HepG2 (cell line): Measurements from ENCODE around the gene URAD. TPM values are rescaled to one million over a fixed set of nuclear protein-coding genes. Genes with fewer than 3 reads are reported as not detected.

Experiments
- ATAC-seq: fragments of 200-7000 bp; cut with Tn5 transposase; 3 replicates; pipeline ENCODE4 v1.9.1; 2020; ENCODE audit warnings: mild to moderate bottlenecking, moderate library complexity
- BruUV-seq: library from RNA; stranded (reverse); fragments of 400-500 nt; replicated peaks from 2 replicates; lab custom pipeline; 2021; lab: Mats Ljungman, UMichigan
- CTCF ChIA-PET: fragments of 300-600 bp; formaldehyde crosslinking; extraction: SDS; loops from one replicate; lab custom pipeline; 2021; ENCODE audit warnings: low total read pairs, inconsistent platforms, low intra/inter-chr PET ratio; lab: Yijun Ruan, JAX
- POLR2A ChIA-PET: fragments of 350-600 bp; sonication (Branson Sonifier 250); formaldehyde crosslinking; loops from one replicate; lab custom pipeline; 2020; ENCODE audit warnings: antibody characterized with exemption, inconsistent platforms; lab: Yijun Ruan, JAX
- DNase-seq: peaks from one replicate; pipeline ENCODE4 v3.0.0-alpha.2; 2015; ENCODE audit warnings: low spot score
- FAIRE-seq: peaks from 3 replicates; lab custom pipeline; 2011; peaks lifted over from hg19 to GRCh38; lab: Jason Lieb, UNC
- H2AFZ ChIP-seq: one replicate; pipeline ENCODE4 v1.6.1; 2011; ENCODE audit warnings: low read length, inconsistent platforms
- H3K27ac ChIP-seq: fragments of 300-600 bp; 3 replicates; pipeline ENCODE4 v1.8.0; 2011; ENCODE audit warnings: mixed run types, mild to moderate bottlenecking, mixed read lengths, low read length, inconsistent platforms; ENCODE audit not compliant: insufficient read depth; ENCODE audit errors: extremely low read length
- H3K27me3 ChIP-seq, 2 experiments: fragments of 200-600 bp in 1 of 2; 2 replicates in 1 of 2; 3 replicates in 1 of 2; pipeline versions ENCODE4 v1.6.0 to v1.8.0; 2011; ENCODE audit warnings: low read length in 2 of 2, mild to moderate bottlenecking in 2 of 2, moderate library complexity in 2 of 2, inconsistent platforms in 1 of 2; ENCODE audit not compliant: insufficient read depth in 2 of 2, control insufficient read depth in 1 of 2
- H3K36me3 ChIP-seq, 2 experiments: fragments of 200-600 bp in 1 of 2; replicated peaks in 1 of 2; 2 replicates in 1 of 2; 3 replicates in 1 of 2; pipeline versions ENCODE4 v1.5.1 to v1.8.0; 2011; ENCODE audit warnings: low read length in 2 of 2, inconsistent platforms in 1 of 2; ENCODE audit not compliant: insufficient read depth in 2 of 2, control insufficient read depth in 1 of 2
- H3K4me1 ChIP-seq: 2 replicates; pipeline ENCODE4 v1.5.1; 2012; ENCODE audit warnings: low read length, inconsistent platforms; ENCODE audit not compliant: insufficient read depth
- H3K4me2 ChIP-seq: 2 replicates; pipeline ENCODE4 v1.6.0; 2011; ENCODE audit warnings: low read depth, low read length, inconsistent platforms
- H3K4me3 ChIP-seq, 3 experiments: fragments of 200-600 bp in 1 of 3; sonication (generic), shearing (Covaris generic) in 1 of 3; replicated peaks in 1 of 3; 2 replicates each; pipeline ENCODE4 v1.5.1; 2011 to 2016; ENCODE audit warnings: low read length in 3 of 3, inconsistent platforms in 2 of 3, low read depth in 2 of 3, mild to moderate bottlenecking in 2 of 3, control low read depth in 1 of 3, mixed read lengths in 1 of 3; ENCODE audit not compliant: insufficient read depth in 1 of 3
- H3K79me2 ChIP-seq: one replicate; pipeline ENCODE4 v1.6.1; 2011; ENCODE audit warnings: low read length, inconsistent platforms; ENCODE audit not compliant: insufficient read depth
- H3K9ac ChIP-seq: 2 replicates; pipeline ENCODE4 v1.6.0; 2011; ENCODE audit warnings: mild to moderate bottlenecking, low read depth, low read length, inconsistent platforms; ENCODE audit not compliant: insufficient read depth
- H3K9me3 ChIP-seq: 2 replicates; pipeline ENCODE4 v1.5.1; 2012; ENCODE audit warnings: mild to moderate bottlenecking, low read length
- H4K20me1 ChIP-seq: 2 replicates; pipeline ENCODE4 v1.6.0; 2011; ENCODE audit warnings: inconsistent platforms, mild to moderate bottlenecking, low read length, moderate library complexity; ENCODE audit not compliant: insufficient read depth
- ZNF652 ChIP-seq: IDR thresholded peaks from 2 replicates; pipeline ENCODE4 v1.6.1; 2016; ENCODE audit warnings: low read depth, borderline replicate concordance
- ZNF746 ChIP-seq: sonication (generic); formaldehyde crosslinking; IDR thresholded peaks from 2 replicates; pipeline ENCODE4 v1.8.0; 2022; ENCODE audit warnings: mild to moderate bottlenecking, missing genetic modification reagents
- ZNF780A ChIP-seq: sonication (generic); formaldehyde crosslinking; IDR thresholded peaks from 2 replicates; pipeline ENCODE4 v1.8.0; 2022; ENCODE audit warnings: mild to moderate bottlenecking, missing genetic modification reagents, moderate library complexity
- WGBS: methylation state at CpG from one replicate; pipeline ENCODE4 v1.1.6; 2017; ENCODE audit warnings: low lambda C conversion rate; 5-methylcytosine and 5-hydroxymethylcytosine counted together
- in situ Hi-C: cut with HindIII; loops from 2 replicates; pipeline ENCODE4 v1.10.0; 2017; ENCODE audit warnings: low pct_unique_long_range_greater_than_20kb; ENCODE audit not compliant: extremely low pct_ligation_motif_present
- intact Hi-C: fragments of 100-400 bp; cut with micrococcal nuclease; formaldehyde crosslinking; loops from one replicate; pipeline ENCODE4 v1.10.0; 2022; ENCODE audit not compliant: unreplicated experiment
- polyA plus RNA-seq, 8 experiments: library from polyadenylated mRNA; depleted of rRNA in 3 of 8; stranded (reverse) in 7 of 8; unstranded in 1 of 8; fragments of >200 nt; fragmentation: Illumina TruSeq in 4 of 8; extraction: Trizol in 4 of 8; gene quantifications; 2 replicates each; pipeline versions ENCODE4 v1.2.1 to v1.2.3, GENCODE V29; 2011 to 2016; ENCODE audit warnings: low read depth in 4 of 8, missing spikeins in 1 of 8, mixed read lengths in 1 of 8; ENCODE audit not compliant: insufficient read depth in 1 of 8
- total RNA-seq, 5 experiments: library from RNA; depleted of rRNA; stranded (reverse); fragments of >200 nt; fragmentation: Illumina TruSeq; extraction: Trizol; gene quantifications; 2 replicates each; pipeline ENCODE4 v1.2.3, GENCODE V29; 2016; ENCODE audit warnings: low read depth in 1 of 5
- TF ChIP-seq, protein P1 (sequence below): sonication (generic); formaldehyde crosslinking; IDR thresholded peaks from 2 replicates; pipeline ENCODE4 v1.5.0; 2020; ENCODE audit warnings: missing genetic modification reagents
- TF ChIP-seq, protein P2 (sequence below): sonication (generic); formaldehyde crosslinking; IDR thresholded peaks from 2 replicates; pipeline ENCODE4 v1.4.0; 2020; ENCODE audit warnings: missing genetic modification reagents, borderline replicate concordance
- TF ChIP-seq, protein P3 (sequence below): sonication (generic); formaldehyde crosslinking; conservative IDR thresholded peaks from 2 replicates; pipeline ENCODE4 v1.4.0; 2020; ENCODE audit warnings: missing genetic modification reagents

URAD gene
- total and polyA plus RNA-seq, 2 of the 13 experiments (the other 11 are each of a cell fraction or from before 2014, with no cell fraction given) = not detected

DNA sequence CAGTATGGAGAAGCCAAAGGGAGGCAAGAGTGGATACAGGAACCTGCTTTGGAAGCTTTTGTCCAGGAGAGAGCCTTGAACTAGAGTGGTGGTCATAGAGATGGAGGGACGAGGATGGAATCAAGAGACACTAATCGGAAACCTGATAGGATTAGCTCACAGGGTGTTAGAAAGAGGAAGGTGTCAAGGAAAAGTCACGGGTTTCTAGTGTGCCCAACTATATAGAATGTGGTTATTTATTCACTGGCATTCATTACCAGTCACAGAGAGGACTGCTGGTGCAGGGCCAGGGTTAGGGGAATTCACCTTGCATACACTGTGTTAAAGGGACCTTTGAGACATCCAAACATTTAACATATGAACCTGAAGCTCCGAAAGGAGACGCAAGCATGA, 43.4 kb upstream of the URAD start:
- Histone ChIP-seq H3K79me2 (no peaks in the 10 kb centered on the region), H3K4me2 (no peak overlapping the region), H3K4me3 (no peak overlapping the region), H2AFZ (no peak overlapping the region), H3K27me3 (no peaks in the 10 kb centered on the region), H3K9ac (no peak overlapping the region), H4K20me1 (no peaks in the 10 kb centered on the region), H3K36me3 (no peaks in the 10 kb centered on the region), H3K27ac (no peak overlapping the region), H3K9me3 (no peaks in the 10 kb centered on the region), H3K4me1 (no peaks in the 10 kb centered on the region)
- CTCF ChIA-PET = no interaction called here
- in situ Hi-C loops (no loop called here), intact Hi-C loops (no loop called here)
- POLR2A ChIA-PET = no interaction called here
- ATAC-seq (no peak), FAIRE-seq (no peak), DNase-seq (no peak)
- 53% methylated on average over 5 of the region's 5 CpGs for WGBS
- BruUV-seq = no TSS peak
- TF ChIP-seq ZNF746 (CRISPR knock-in tag) (no peak), ZNF652 (CRISPR knock-in tag) (no peak), ZNF780A (CRISPR knock-in tag) (no peak)
- TF ChIP-seq, protein P1, sequence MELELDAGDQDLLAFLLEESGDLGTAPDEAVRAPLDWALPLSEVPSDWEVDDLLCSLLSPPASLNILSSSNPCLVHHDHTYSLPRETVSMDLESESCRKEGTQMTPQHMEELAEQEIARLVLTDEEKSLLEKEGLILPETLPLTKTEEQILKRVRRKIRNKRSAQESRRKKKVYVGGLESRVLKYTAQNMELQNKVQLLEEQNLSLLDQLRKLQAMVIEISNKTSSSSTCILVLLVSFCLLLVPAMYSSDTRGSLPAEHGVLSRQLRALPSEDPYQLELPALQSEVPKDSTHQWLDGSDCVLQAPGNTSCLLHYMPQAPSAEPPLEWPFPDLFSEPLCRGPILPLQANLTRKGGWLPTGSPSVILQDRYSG (CRISPR knock-in tag) = no peak
- TF ChIP-seq, protein P2, sequence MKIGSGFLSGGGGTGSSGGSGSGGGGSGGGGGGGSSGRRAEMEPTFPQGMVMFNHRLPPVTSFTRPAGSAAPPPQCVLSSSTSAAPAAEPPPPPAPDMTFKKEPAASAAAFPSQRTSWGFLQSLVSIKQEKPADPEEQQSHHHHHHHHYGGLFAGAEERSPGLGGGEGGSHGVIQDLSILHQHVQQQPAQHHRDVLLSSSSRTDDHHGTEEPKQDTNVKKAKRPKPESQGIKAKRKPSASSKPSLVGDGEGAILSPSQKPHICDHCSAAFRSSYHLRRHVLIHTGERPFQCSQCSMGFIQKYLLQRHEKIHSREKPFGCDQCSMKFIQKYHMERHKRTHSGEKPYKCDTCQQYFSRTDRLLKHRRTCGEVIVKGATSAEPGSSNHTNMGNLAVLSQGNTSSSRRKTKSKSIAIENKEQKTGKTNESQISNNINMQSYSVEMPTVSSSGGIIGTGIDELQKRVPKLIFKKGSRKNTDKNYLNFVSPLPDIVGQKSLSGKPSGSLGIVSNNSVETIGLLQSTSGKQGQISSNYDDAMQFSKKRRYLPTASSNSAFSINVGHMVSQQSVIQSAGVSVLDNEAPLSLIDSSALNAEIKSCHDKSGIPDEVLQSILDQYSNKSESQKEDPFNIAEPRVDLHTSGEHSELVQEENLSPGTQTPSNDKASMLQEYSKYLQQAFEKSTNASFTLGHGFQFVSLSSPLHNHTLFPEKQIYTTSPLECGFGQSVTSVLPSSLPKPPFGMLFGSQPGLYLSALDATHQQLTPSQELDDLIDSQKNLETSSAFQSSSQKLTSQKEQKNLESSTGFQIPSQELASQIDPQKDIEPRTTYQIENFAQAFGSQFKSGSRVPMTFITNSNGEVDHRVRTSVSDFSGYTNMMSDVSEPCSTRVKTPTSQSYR (CRISPR knock-in tag) = no peak
- TF ChIP-seq, protein P3, sequence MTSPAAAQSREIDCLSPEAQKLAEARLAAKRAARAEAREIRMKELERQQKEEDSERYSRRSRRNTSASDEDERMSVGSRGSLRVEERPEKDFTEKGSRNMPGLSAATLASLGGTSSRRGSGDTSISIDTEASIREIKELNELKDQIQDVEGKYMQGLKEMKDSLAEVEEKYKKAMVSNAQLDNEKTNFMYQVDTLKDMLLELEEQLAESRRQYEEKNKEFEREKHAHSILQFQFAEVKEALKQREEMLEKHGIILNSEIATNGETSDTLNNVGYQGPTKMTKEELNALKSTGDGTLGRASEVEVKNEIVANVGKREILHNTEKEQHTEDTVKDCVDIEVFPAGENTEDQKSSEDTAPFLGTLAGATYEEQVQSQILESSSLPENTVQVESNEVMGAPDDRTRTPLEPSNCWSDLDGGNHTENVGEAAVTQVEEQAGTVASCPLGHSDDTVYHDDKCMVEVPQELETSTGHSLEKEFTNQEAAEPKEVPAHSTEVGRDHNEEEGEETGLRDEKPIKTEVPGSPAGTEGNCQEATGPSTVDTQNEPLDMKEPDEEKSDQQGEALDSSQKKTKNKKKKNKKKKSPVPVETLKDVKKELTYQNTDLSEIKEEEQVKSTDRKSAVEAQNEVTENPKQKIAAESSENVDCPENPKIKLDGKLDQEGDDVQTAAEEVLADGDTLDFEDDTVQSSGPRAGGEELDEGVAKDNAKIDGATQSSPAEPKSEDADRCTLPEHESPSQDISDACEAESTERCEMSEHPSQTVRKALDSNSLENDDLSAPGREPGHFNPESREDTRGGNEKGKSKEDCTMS (CRISPR knock-in tag) = no peak
